Measurements from ENCODE around the gene NANOGP8.
"Not testable (repeated sequence)": the region's sequence is repeated elsewhere in the genome, so short reads cannot be mapped to it uniquely, and the experiment has no call there.

Gene NANOGP8

DNA sequence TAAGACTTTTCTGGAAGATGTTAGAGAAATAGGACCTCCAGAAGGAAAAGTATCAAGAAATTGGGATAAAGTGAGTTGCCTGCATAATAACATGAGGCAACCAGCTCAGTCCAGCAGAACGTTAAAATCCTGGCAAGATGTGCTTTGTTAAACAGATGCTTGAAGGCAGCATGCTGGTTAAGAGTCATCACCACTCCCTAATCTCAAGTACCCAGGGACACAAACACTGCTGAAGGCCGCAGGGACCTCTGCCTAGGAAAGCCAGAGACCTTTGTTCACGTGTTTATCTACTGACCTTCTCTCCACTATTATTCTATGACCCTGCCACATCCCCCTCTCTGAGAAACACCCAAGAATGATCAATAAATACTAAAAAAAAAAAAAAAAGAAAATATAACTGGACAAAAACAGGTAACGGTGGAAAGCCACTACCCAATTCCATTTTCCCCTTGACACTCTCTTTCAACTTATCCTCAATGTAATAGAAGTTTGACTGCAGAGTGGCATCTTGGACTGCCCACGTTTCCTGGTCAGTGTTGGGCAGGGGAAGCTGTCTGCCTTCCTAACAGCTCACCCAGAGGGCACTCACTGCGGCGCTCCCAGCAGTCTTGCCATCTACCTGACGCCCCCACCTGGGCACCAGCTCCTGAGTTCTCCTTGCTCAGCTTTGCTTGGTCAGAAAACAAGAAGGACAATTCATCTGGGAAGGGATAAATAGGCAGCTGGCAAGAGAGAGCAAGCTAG, at the start of gene NANOGP8:
Gene NANOGP8 (minus strand): TSS at position 120 of the 744 bp plus-strand sequence. CDS start 185 bp downstream, outside the sequence.
- not testable (repeated sequence) for DNase-seq

DNA sequence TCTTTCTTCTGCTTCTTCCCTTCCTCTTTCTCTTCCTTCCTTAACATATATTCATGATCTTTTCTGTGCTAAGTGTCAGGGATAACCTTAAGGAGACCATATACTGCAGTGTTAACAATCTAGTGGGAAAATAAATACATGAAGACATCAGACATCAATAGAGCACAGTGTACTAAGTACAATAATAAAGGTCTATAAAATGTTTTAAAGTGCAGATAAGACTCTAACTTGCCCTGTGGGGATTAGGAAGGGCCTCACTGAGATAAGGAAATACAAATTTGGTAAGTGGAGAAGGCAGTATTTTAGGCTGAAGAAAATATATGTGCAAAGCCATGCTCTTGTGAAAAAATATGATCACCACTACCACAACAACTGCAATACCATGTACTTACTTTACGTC, 49.2 kb upstream of the NANOGP8 start:
- DNase-seq = no peak

DNA sequence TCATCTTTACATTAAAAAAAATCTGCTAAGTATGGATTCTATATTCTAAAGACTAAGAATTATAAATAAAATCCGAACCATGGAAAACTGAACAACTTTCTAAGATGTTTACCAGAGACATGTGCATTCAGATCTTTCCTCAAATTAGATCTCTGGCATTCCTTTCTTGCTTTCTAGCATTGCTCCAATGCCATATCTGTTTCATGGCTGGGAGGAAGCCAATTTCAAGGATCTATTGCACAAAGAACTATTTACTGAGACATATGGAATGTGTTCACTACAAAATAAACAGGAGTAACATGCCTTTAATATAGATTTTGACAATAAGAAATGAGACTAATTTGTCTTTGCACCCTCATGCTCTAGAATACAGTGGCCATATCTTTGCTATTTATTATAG, 45.1 kb upstream of the NANOGP8 start:
- DNase-seq = no peak

- no peak for DNase-seq
Measured at GRCh38 chr15:35129361-35129760, 44.3 kb upstream of the NANOGP8 start.

DNA sequence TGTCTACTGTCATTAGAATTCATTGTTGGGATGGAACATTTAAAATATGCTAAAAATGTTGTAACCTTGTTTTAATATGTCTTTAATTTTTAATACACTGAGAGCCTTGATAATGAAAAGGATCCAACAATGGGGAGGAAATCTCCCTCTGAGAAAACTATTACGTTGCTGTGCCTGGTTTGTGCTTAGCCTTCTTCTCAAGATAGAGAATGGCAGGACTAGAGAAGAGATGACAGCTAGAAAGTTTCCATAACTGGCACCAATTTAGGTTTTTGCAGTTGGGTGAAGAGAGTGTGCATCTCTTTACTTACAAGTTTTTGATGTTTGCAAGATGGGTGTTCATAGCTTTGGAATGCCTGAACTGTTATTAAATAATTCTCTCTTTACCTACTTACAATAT, 42.6 kb upstream of the NANOGP8 start:
- no peak for DNase-seq

GRCh38 chr15:35126236-35126635, 41.1 kb upstream of the NANOGP8 start:
- no peak for DNase-seq

- no peak for DNase-seq
Measured at GRCh38 chr15:35123743-35124142, 38.6 kb upstream of the NANOGP8 start.

DNA sequence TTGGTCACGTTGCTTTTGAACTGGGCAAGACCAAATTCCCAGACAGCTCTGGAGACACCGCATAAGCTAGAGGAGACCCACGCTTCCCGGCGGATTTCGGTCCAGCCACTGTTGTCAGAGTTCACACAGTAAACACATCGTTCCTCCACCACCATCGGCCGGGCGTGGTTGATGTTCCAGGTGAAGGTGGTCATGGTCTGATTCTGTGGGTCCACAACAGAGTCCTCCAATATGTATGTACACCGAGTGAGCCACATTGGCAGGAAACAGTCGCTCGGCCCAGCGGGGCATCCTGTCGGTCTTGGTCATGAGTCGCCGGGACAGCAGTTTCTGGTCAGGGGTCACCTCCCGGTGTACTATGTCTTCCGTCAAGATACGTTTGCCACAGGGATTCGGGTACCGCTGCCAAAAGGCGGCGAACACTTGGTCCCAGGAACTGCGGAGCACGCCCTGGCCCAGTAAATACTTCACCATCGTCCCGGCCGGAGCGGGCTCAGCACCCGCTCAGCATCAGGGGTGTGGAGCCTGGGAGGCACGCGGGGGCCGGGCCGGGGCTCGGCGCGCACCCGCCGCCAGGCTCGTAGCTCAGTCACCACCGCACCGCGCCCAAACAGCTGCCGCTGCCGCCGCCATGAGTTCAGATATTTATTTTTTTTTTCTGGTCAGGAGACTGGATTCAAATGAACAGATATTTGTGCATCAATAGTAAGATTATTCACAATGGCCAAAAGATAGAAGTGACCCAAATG, 36.7 kb upstream of the NANOGP8 start:
- DNase-seq = no peak

DNA sequence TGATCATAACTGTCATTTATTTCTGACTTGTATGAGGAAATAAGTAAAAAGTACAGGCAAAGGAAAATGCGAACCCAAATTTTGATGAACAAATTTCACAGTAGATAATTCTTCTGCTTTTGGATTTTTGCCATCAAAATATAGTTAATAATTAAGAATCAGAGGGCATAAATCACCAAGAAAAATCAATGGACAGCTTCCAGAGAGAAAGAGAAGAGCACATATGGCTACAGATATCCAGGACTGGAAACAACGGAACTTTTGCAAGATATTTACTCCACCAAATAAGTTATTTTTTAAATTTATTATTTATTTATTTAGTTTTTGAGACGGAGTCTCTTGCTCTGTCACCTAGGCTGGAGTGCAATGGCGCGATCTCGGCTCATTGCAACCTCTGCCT, 35.1 kb upstream of the NANOGP8 start:
- DNase-seq = no peak

GRCh38 chr15:35118960-35119359, 33.9 kb upstream of the NANOGP8 start:
- DNase-seq = no peak

GRCh38 chr15:35117543-35118265, 32.6 kb upstream of the NANOGP8 start:
- no peak for DNase-seq

DNA sequence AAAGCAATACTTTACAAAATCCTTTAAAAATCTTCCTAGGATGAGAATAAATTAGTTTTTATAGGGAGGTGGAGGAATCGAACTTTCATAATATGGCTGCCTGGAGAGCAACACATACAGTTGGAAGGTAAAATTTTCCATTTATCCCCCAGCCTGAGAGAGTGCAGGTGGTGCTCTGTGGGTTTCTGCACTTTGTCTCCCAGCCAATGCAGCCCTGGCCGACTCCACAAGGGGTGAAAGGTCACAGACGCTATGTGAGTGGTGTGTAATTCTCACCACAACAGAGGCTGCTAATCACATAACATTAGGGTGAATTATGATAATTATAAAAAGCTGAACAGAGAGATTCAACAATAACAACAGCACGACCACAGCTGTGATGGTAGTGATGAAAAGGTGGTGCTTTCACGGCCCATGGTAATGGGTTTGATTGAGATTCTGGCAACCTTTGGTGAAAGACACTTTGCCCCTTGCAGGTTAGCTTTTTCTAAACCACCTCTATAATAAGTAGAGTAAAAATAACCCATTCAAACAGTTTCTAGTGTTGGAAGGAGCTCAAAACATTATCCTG, 30.1 kb upstream of the NANOGP8 start:
- DNase-seq = no peak

DNA sequence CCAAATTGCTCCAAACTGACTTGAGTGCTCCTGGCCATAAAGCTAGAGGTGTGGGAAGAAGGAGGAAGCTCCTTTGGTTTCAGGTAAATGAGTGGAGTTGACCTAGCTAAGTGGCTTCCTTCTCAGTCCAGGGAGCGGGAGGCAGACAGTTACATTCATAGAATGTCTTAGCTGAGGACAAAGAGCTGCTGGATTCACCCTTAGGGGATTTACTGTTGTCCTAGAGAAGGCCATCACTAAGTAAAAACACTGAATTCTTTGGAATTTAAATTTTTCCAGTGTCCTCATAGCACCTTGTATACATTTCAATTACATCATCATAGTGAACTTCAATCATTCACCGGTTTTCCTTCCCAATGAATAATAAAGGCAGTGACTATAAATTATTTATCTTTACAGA, 27.3 kb upstream of the NANOGP8 start:
- DNase-seq = no peak

DNA sequence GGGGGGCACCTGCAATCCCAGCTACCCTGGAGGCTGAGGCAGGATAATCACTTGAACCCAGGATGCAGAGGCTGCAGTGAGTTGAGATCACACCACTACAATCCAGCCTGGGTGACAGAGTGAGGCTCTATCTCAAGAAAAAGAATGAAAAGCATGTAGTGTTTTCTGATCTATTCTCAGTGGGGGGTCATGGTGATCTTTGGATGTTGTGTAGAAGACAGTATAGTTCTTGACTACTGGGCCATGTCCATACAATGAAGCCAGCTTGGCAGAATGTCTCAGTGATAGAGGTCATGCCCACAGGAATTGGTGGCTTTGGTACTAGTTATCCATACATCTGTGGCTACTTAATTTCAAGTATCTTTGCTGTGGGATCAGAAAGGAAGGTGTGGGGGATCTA, 26.8 kb upstream of the NANOGP8 start:
- DNase-seq = no peak

GRCh38 chr15:35108453-35108852, 23.4 kb upstream of the NANOGP8 start:
- DNase-seq = no peak

- no peak for DNase-seq
Measured at GRCh38 chr15:35107561-35107960, 22.5 kb upstream of the NANOGP8 start.

DNA sequence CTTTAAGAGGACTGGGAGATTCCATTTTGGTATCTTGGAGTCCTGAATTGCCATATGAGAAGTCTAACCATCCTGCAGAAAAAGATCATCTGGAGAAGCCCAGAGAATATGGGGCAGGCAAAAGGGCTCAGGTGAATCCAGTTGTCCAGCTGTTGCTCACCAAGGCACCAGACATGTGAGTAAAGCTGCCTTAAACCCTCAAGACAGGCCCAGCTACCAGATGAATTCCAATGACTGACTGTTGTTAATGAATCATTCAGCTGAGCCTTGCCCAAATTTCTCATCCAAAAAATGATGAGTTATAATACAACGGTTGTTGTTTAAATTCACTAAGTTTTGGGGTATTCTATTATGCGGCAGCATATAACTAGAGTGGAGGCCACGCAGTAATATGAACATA, 22.0 kb upstream of the NANOGP8 start:
- DNase-seq = no peak

DNA sequence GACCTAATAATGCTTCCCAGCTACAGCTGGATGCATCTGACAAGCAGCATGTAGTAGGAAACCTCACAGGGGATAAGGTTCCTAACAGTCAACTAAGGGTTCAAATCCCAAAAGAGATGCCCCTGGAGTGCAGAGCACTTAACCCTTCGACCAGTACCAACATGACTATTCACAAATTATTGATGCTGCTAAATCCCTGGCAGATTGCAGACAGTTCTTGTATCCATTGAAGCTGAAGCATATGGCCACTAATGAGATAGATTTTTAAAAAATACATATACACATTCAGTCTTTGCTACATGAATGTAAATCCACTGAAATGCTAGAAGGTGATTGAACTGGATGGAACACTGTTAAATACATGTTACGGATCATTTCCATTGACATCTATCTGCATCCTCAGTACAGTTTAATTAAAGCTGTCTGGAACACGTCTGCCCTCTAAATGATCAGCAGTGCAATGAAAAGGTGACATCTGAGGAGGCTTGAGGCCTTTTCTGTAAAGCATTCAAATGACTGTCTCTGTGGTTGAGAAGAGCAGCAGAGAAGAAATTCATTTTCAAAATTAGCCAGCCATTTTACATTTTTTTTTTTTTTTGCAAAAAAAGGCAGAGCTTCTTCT, 19.5 kb upstream of the NANOGP8 start:
- no peak for DNase-seq

GRCh38 chr15:35102186-35102585, 17.1 kb upstream of the NANOGP8 start:
- no peak for DNase-seq

DNA sequence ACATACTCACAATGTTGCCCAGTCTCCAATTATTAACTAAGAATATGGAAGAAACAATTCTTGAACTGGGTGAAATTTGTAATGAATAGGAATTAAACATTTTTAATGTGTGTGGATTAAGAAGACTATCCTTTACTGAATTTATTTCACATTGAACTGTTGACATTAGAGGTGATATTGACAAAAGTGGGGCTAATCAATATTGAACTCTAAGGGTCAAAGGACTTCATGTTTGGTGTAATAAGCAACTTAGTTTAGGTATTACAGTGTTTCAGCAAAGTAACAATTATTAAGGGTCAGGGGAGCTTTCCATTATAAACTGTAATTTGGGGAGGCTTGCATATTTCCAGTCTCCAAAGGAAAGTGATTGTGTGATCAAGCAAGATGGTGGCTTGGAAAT, 16.2 kb upstream of the NANOGP8 start:
- DNase-seq = no peak

- DNase-seq = no peak
Measured at GRCh38 chr15:35098737-35099136, 13.6 kb upstream of the NANOGP8 start.

DNA sequence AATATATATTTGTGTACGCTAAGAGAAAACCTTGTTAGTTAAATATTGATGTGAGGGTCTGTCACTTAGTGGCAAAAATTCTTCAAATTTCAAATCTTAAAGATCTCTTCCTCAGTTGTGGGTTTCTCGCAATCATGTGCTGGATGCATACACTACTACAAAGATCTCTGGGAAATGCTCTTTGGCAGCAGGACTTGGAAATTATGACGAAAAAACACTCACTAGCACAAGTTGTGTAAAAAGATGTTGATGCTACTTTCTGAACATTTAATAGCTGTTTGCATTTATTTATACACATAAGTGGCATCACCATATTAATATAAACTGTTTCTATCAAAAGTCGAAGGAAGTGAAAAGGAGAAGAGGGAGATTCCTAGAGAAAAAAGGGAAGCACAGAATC, 10.8 kb upstream of the NANOGP8 start:
- DNase-seq = no peak

DNA sequence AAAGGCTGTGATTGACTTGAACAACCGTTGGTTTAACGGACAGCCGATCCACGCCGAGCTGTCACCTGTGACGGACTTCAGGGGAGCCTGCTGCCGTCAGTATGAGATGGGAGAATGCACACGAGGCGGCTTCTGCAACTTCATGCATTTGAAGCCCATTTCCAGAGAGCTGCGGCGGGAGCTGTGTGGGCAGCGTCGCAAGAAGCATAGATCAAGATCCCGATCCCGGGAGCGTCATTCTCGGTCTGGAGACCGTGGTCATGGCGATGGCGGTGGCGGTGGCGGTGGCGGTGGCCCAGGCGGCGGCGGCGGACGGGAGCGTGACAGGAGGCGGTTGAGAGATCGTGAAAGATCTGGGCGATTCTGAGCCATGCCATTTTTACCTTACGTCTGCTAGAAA, 7.8 kb upstream of the NANOGP8 start:
- no peak for DNase-seq
